Cerebellar nuclear complex (tissue), 1 donor: ENCODE results near the gene CAMSAP1.

Experiments used
- DNase-seq, 2 experiments: peaks; one replicate each; lab custom pipeline; 2025; lab: John Stamatoyannopoulos, UW

CAMSAP1 gene

DNA sequence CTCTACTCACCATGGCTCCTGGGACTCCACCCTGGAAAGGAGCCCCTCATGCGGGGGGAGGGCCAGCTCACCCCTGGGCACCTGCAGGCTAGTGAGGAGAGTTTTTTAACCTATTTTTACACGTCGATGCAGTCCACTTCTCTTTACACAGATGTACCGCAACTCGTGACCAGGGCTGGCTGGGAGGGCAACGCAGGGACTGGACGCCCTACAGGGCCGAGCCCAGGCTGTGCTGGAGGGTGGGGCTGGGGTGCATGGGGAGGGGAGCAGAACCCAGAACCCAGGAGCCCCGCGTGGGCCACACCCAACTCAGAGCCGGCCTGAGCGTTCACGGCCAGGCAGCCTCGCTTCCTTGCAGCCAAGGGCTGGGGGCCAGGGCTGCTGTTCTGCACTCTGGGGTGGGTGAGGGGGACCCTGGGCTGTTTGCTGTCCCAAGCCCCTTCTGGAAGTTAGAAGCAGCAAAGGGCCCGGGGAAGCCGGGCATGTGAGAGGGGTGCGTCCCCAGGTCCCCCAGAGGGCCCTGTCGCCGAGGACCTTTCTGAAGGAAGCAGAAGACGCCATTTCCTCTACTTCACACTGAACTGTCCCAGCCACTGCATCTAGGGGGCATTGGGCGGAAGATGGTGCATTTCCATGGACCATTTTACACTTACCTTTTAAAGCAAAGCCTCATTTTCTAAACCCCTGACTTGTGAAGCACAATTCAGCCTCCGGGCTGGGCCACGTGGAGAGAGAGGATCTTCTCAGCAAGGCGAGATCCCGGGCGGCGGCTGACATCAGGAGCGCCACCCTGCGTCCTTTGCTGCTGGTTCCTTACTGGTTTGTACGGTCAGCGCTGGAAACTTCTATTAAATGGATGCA, 114.8 kb downstream of the CAMSAP1 start:
- no peak for DNase-seq

DNA sequence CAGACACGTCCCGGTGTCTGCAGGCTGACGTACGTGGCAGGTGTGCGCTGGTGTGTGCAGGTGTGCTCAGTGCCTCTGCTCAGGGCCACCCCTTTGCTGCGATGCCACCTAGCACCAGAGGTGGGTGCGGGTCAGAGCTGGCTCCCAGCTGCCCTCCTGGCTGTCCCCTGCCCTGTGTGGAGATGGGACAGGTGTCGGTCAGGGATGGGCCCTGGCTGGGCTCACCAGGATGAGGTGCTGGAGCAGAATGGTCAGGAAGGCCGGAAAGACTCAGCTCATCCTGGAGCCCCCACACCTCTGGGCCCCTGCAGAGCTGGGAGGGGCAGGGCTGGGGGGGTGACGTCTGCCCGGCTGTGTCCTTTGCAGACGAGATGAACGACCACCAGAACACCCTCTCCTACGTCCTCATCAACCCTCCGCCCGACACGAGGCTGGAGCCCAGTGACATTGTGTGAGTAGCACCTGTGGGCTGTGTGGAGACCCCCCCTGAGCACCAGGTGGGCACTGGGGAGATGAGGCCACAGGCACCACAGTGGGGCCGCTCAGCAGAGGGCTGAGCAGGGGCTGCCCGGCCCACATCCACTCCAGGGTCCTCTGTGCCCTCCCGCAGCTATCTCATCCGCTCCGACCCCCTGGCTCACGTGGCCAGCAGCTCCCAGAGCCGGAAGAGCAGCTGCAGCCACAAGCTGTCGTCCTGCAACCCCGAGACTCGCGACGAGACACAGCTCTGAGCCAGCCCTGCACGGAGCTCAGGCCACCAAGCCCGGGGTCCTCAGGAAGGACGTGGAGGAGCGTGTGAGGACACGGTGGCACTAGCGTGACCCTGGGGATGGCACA, 115.7 kb downstream of the CAMSAP1 start:
- DNase-seq = no peak

- no peak for DNase-seq
Observed at GRCh38 chr9:135790850-135791249, 116.5 kb downstream of the CAMSAP1 start.

DNA sequence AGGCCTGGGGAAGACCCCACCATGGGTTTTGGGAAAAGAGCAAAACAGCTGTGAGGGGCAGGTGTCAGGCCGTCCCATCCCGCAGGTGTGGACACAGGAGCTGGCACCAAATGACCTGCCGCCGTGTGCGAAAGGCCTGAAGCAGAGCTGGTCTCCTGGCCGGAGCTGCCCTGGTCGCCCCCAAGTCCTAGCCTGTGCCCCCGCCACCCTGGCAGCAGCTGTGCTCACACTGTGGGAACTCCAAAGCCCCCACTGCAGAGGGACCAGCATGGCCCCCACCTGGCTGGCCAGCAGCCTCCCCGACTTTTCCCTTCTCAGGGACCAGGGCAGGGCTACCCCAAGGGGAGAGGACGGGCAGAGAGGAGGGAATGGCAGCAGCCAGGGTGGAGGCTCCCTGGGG, 117.0 kb downstream of the CAMSAP1 start:
- DNase-seq = no peak

DNA sequence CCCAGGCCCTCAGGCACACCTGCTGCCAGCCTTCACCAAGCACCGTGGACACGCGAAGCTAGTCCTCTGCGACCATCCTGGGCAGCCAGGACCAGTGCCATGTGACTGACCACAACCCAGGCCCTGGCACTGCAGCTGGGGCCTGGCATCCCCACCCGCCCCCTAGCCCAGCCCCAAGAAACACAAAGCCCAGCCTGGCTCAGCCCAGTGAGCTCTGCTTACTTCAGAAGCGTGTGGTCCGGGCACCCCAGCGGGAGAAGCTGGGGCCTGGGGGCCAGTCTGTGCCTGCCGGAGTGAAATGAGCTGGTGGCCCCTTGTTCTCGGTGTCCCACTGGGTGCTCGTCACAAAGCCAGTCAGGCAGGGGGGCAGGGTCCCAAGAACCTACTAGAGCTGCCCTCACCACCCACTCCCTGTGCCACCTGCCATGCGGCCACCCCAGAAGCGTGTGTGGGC, 117.5 kb downstream of the CAMSAP1 start:
- DNase-seq = no peak

- DNase-seq = no peak
Observed at GRCh38 chr9:135788576-135789300, 118.6 kb downstream of the CAMSAP1 start.

DNA sequence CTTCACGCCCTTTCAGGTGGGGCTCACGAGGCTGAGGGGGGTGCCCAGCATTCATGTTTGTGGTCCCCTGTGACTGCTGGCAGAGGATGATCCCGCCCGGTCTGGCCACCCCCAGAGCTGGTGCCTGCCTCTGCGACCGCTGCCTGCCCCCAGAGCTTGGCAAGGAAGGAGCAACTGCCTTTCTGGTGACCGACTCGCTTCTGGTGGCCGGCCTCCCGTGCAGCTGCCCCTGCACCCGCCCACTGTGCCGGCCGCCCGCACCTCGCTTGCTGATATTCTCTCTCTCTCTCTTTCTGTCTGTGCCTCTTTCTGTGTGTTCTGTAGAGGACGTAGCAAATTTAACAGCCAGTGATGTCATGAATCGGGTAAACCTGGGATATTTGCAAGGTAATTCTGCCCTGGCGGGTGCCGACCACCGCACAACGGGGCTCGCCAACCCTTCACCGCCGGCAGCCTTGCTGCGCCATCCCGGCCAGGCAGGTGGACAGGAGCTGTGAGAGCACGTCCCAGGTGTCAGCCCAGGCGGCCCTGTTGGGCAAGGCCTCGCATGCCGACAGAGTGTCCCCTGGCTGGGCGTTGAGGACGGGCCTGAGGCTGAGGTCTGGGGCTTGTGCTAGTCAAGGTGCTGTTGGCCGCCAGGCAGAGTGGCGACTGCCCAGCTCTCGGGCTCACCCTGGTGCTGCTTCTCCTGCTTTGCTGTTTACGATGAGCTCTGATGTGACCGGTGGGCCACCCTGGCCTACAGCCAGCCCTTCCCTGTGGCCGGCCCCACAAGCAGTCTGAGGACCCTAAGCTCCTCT, 119.4 kb downstream of the CAMSAP1 start:
- DNase-seq = no peak

DNA sequence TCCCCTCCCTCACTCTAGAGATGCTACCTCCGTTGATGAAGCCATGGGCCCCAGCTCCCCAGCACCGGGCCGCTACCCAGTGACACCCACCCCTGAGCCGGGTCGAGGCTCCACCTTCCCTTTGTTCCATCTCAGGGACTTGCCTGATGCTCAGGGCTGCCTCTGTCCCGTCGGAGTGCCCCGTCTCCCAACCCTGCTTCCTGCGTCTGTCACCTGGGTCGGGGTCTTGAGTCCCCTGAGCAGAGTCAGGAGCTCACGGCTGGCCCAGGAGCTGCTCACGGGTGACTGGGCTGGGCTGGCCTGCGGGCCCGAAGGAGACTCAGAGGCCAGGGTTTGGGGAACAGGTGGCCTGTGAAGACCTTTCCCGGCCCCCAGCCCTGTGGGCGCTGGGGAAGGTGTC, 120.0 kb downstream of the CAMSAP1 start:
- no peak for DNase-seq

DNA sequence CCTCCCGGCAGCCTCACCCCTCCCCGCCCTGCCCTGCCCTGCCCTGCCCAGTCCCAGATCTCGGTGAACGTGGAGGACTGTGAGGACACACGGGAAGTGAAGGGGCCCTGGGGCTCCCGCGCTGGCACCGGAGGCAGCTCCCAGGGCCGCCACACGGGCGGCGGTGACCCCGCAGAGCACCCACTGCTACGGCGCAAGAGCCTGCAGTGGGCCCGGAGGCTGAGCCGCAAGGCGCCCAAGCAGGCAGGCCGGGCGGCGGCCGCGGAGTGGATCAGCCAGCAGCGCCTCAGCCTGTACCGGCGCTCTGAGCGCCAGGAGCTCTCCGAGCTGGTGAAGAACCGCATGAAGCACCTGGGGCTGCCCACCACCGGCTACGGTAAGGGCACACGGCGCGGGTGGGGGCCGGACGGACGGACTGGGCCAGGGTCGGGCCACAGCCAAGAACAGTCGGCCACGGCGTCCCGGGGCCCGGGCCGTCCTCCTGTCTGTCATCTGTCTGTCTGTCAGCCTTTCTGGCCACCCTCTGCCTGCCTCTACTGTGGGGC, 121.1 kb downstream of the CAMSAP1 start:
- no peak for DNase-seq

GRCh38 chr9:135785013-135785575, 122.3 kb downstream of the CAMSAP1 start:
- no peak for DNase-seq

DNA sequence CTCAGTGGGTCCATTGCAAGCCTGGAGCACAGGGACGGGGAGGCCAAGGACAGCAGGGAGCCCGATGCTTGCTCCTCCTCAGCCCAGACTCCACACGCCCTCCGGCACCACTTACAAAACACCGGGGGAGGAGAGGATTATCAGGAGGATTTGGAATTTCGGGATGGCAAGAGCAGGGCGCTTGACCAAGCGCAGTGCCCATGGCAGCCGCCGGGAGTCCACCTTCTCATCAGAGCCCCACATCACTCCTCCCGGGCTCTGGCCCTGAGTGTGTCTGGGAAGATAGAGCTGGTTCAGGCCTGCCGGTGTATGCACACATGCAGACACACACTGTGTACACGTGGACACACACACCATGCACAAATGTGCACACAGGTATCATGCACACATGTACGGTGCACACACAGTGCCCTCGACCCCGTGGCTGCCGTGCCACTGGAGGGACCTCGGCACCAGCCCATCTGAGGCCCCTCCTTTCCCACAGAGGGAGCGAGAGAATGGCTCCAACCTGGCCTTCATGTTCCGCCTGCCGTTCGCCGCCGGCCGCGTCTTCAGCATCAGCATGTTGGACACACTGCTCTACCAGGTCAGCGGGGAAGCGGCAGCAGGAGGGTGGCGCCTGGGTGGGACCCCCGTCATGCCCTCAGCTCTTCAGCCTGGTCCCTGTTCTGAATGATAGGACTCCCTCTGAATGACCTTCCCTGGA, 123.7 kb downstream of the CAMSAP1 start:
- no peak for DNase-seq

GRCh38 chr9:135782946-135783345, 124.4 kb downstream of the CAMSAP1 start:
- no peak for DNase-seq

GRCh38 chr9:135780626-135781025, 126.7 kb downstream of the CAMSAP1 start:
- no peak for DNase-seq

DNA sequence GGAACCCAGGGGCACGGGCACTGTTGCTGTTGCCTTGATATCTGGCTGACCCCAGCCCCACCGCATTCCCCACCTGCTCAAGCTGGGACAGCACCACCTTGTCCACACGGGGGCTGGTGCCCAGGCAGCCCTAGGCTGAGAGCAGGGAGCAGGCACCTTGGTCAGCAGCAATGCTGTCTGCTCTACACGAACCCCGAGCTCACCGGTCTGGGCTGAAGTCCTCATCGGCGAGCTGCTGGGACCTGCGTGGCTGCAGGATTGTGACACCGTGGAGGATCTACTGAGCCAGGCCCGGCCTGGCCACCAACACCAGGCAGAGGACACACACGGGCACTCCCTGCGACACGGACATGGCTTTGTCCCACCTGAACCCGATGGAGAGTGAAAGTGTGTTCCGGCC, 127.3 kb downstream of the CAMSAP1 start:
- DNase-seq = no peak

DNA sequence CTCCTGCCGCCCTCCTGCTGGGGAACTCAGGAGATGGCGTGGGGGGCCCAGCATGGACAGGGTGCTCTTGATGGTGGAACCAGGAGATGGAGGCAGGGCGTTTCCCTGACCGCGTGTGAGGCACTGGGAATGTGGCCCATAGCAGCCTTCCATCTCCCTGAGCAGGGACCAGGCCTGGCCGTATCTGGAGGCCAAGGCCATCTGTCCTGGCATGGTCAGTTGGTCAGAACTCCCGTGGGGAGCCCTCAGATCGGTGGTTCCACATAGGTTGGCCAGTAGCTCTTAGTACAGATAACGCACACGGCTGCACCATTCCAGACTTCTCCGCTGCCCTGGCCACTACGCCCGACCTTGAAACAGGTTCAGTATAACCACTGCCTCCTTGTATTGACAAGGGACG, 127.8 kb downstream of the CAMSAP1 start:
- DNase-seq = no peak

- DNase-seq = no peak
Observed at GRCh38 chr9:135778421-135778820, 128.9 kb downstream of the CAMSAP1 start.

DNA sequence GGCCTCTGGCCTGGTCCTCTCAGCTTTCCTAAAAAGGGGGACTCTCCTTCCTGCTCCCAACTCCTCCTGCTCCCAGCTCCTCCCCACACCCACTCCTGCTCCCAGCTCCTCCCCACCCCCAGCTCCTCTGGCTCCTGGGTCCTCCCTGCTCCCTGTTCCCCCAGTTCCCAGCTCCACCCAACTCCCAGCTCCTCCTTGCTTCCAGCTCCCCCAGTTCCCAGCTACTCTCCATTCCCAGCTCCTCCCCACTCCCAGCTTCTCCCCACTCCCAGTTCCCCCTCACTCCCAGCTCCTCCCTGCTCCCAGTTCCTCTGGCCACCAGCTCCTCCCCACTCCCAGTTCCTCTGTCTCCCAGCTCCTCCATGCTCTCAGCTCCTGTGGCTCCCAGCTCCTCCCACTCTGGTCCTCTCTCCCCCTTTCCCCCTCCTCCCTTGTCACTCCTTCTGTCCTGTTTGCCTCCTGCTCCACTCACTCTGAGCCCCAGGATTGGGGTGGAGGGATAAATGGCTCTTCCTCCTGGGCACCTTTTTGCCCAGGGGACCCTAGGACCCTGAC, 129.6 kb downstream of the CAMSAP1 start:
- no peak for DNase-seq

GRCh38 chr9:135776893-135777622, 130.3 kb downstream of the CAMSAP1 start:
- DNase-seq = no peak

GRCh38 chr9:135775911-135776310, 131.4 kb downstream of the CAMSAP1 start:
- no peak for DNase-seq
